HG02852 (cell line): ENCODE data around the gene CEP68.

Experiments
- ATAC-seq: cut with Tn5 transposase; IDR thresholded peaks from one replicate; pipeline ENCODE4 v1.9.1; 2021; ENCODE audit warnings: mild to moderate bottlenecking, moderate library complexity; ENCODE audit not compliant: unreplicated experiment

The CEP68 gene

DNA sequence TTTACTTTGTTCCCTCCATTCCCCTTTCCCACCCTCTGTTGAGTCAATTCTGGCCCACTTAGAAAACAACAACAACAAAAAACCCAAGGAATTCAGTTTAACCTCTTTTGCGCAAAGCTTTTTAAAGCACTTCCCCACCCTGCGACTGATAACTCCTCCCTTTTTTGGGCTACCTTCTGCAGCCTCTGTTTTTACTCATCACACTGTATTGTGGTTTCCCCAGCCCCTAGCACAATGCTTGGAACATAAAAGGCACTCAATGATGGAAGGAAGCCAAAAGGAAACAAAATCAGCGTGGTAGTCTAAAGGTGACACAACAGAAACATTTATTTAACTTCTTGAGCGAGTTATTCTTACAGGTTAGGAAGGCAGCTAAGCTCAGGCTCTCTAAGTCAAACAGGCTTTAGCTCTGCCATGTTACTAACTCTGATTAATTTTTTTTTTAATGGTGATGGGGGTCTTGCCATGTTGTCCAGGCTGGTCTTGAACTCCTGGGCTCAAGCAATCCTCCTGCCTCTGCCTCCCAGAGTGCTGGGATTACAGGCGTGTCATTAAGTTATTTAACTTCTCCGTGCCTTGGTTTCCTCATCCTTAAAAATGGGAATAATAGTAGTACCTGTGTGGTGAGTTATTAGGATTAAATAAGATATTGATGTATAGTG lies 1.3 kb downstream of the CEP68 start:
- ATAC-seq, result peak; percentile 25

DNA sequence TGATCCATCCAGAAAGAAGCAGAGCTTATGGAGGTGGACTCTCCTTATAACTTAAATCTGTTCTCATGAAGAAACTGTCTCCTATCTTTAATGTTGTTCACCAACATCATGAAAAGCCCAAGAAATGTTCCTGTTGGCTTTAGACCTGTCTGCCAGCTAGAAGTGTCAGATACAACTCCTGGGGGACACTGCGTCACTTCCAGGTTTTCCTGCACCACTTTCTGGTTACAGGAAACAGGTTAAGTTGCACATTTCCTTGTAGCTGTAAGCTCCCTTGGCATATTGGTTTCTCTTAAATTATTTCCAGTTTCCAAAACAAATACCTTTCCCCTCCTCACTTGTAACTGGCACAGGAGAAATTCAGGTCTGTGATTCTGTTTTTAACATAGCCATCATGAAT lies 2.9 kb downstream of the CEP68 start:
- ATAC-seq, result no peak

DNA sequence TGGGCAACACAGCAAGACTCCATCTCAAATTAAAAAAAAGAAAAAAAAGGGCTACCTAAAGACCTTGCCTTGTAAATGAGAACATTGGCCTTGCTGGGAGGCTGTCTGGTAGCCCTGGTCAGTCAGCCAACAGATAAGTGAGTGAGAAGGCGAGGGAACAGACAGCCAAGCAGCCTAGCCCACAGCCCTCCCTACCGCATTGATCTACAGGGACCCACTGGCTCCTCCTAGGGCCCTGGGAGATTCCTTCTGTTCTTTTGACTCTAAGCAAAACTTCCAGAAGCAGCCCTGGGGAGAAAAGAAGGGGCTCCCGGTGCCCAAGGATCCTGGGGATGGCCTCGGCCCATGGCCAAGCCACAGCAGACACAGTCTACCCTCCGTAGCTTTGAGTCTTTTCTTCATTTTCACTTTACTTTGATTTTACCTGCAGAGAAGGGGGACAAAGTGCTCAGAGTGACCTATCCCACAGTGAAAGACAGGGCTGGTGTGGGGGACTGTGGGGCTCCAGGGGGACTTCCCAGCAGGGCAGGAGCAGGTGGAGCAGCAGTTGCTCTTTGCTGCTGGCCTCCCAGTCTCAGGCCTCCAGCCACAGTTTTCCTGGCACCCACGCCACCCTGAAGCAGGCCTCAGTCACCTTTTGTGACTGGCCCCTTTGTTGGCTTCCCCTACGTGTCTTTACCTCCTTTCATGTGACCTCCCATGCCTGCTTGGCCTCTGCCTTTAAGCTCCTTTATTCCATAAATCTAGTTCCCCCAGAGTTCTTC lies 5.1 kb downstream of the CEP68 start:
- no peak for ATAC-seq

DNA sequence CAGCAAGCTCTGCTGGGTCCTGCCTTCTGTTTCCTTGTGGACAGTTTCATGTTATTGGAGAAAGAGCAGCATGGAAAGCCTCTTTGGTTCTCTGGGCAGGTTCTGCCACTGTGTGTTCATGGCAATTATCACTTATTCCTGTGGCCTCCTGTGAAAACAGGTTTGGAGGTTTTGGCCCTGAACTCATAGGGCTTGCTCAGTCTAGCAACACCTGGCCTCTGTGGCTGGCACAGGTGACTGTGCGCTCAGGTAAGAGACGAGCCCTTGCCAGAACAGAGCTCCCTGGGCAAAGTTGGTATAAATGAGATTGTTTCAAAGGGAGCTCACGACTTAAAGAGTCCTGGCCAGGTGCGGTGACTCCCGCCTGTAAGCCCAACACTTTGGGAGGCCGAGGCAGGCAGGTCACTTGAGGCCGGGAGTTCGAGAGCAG lies 5.7 kb downstream of the CEP68 start:
- no peak for ATAC-seq

DNA sequence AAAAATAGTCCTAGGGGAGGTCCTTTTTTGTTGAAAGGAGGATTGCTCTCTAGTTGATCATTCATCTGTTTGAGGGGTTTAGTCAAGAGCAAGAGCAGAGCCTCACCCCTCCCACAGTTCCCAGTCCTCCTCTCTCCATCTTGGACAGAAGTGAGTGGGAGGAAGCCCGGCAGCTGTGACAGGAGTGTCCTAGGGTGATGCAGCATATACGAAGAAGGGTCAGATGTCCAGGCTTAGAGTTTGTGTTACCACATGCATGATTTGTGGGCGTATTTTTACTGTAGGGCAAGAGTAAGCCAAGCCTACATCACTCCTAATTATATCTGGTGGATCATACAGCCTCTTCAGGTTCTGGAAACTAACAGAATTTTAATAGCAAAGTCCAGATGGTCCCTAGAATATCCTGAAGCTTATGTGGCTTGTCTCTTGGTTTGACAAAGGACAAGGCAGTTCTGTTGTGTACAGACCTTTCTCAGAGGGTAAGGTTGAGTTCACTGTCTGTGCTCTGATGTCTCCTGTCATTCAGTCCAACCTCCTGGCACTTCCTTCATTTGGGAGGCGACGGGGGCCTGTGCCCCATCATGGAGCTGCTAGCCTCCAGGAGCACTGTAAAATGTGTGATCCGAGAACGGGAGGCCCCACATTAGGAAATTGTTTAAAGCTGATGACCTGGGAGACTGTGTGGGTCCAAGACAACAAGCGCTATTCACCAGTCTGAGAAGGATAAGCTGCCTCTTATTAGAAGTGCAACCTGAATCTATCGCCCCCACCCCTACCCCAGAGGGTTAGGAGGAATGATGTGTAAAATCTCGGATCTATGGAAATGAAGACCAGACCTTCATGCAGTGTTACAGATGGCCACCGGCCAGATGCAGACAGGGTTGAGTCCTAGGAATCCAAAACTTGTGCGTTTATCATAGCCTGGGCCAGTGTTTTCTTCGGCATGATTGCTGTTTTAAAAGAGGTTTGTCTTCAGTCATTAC lies 6.9 kb downstream of the CEP68 start:
- no peak for ATAC-seq

DNA sequence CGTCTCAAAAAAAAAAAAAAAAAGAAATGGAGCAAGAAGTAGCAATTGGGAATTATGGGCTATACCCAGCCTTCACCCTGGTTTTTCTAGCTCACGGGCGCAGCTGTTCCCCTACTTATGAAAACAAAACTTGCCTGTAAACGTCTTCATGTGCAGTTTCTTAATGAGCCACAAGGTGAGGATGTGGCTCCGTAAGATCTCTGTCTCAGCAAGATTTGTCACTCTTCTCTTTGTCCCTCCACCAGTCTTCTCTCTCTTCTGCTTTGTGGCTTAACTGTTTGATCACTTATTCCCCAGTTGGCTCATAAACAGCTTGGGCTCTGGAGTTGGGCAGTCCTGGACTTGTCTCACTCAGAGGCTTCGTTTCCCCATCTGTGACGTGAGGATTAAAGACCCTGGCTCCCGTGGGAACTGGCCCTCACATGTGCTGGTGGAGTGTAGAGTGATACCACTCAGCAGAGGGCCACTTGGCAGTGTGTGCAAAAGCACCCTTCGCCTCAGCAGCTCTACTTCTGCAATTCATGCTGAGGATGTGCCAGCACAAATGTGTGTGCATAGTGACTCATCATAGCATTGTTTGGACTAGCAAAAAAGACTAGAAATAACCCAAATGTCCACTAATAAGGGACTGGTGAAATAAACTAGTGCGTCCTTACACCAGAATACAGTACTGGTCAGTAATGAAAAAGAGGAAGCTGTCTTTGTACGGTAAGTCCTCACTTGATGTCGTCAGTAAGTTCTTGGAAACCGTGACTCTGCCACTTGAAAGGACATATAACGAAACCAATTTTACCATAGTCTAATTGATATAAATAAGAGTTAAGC lies 8.7 kb downstream of the CEP68 start:
- ATAC-seq, result peak; percentile 84

DNA sequence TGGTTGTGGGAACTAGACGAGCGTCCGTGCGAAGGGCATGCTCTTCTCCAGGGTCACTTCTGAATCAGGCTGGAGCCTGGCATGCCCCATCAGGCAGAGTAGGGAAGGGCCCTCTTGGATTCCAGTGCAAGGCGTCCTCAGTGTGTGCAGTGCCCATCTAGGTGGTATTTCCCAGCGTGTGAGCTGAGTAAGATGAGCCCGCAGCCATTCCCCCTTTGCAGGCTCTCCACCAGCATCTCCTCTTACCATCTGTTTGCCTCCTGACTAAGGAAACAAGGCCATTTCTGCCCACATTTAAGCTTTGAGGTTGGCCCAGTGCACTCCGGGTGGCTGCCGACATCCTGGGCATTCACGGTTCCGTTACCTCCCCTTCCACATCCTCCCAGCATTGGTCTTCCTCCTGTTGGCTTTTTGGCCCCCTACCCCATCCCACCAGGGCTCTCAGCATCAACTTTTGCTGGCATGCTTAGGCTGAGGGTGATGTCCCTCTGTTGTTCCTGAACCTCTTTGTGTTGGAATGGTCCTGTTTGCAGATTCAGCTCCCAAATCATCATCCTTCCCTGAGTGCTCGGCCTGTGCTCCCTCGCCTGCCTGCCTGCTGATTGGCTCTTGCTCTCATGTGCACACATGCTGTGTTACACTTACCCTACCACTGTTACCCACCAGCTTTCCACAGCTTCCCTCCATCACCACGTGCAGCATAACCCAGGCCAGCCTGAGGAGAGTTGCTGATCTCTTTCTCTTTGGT lies 11.8 kb downstream of the CEP68 start:
- ATAC-seq, result no peak

DNA sequence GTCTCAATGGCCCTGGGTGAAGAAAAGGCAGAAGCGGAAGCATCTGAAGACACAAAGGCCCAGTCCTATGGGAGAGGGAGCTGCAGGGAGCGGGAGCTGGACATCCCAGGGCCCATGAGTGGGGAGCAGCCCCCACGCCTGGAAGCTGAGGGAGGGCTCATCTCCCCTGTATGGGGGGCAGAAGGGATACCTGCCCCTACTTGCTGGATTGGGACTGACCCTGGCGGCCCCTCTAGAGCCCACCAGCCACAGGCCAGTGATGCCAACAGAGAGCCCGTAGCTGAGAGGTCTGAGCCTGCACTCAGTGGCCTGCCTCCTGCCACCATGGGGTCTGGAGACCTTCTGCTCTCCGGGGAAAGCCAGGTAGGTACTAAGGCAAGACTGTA lies 13.2 kb downstream of the CEP68 start:
- ATAC-seq, result no peak

DNA sequence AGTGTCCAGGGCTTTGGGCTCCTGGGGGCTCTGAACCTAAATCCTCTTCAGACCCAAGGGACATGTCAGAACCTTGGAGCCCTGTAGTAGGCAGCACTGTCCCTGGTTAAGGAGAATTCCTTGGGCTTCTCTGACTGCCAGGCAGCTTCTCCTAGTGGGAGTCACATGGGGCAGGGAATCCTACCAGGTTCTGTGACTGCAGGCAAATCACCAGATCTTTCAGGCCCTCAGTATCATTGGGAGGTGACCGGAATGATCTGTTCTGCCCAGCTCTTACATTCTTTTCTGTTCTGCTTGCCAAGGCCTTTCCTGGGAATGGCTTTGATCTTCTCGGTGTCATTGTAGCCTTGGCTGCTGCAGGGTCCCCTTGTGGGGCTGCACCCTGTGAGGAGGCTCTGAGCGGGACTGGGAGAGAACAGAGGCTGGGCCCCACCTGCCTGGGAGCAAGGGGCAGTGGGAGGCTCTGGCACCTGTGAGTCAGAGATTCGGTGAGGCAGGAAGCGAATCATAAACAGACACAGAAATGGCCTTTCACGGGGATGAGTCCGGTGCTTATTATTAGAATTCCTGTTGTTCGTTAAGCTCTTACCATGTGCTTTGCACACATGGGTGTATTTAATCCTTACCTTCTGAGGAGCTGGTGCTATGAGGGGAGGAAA lies 14.1 kb downstream of the CEP68 start:
- ATAC-seq, result no peak

DNA sequence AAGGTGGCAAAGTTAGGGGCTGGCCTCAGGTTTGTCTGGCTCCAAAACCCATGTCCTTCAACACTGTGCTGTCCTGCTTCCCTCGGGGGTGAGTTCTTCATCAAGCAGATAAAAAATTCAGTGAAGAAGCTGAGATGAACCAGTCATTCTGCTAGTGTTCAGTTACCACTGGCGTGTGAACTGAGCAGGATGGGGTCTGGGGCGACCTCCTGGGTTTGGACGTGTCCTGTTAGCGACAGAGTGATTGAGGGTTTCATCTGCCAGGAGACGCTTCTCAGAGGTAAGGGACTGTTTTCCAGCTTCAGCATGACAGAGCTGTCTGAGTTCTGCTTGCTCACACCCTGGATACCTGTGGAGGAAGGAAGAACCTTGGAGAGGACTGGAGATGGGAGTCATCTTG lies 14.6 kb downstream of the CEP68 start:
- ATAC-seq, result no peak

DNA sequence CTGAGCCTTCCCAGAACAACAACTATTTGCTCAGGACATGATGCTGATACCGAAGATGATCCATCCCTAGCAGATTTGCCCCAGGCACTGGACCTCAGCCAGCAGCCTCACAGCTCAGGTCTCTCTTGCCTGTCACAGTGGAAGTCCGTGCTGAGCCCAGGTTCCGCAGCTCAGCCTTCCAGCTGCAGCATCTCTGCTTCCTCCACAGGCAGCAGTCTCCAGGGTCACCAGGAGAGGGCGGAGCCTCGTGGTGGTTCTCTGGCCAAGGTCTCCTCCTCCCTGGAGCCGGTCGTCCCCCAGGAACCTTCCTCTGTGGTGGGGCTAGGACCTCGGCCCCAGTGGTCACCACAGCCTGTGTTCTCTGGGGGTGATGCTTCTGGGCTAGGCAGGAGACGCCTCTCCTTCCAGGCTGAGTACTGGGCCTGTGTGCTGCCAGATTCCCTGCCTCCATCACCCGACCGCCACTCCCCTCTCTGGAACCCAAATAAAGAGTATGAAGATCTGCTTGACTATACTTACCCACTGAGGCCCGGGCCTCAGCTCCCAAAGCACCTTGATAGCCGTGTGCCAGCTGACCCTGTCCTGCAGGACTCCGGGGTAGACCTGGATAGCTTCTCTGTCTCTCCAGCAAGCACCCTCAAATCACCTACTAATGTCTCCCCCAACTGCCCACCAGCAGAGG lies 15.4 kb downstream of the CEP68 start:
- no peak for ATAC-seq

DNA sequence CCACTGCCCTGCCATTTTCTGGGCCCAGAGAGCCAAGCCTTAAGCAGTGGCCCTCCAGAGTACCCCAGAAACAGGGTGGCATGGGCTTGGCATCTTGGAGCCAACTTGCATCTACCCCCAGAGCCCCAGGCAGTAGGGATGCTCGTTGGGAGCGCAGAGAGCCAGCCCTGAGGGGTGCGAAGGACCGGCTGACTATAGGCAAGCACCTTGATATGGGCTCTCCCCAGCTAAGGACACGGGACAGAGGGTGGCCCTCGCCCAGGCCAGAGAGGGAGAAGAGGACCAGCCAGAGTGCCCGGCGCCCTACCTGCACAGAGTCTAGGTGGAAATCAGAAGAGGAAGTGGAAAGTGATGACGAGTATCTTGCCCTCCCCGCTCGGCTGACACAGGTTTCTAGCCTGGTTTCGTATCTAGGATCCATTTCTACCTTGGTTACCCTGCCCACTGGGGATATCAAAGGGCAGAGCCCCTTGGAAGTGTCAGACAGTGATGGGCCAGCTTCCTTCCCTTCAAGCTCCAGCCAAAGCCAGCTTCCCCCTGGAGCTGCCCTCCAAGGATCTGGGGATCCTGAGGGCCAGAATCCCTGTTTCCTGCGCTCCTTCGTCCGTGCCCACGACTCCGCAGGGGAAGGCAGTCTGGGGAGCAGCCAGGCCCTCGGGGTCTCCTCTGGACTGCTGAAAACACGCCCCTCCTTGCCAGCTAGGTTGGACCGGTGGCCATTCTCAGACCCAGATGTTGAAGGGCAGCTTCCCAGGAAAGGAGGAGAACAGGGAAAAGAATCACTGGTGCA lies 16.2 kb downstream of the CEP68 start:
- peak; percentile 48 for ATAC-seq

DNA sequence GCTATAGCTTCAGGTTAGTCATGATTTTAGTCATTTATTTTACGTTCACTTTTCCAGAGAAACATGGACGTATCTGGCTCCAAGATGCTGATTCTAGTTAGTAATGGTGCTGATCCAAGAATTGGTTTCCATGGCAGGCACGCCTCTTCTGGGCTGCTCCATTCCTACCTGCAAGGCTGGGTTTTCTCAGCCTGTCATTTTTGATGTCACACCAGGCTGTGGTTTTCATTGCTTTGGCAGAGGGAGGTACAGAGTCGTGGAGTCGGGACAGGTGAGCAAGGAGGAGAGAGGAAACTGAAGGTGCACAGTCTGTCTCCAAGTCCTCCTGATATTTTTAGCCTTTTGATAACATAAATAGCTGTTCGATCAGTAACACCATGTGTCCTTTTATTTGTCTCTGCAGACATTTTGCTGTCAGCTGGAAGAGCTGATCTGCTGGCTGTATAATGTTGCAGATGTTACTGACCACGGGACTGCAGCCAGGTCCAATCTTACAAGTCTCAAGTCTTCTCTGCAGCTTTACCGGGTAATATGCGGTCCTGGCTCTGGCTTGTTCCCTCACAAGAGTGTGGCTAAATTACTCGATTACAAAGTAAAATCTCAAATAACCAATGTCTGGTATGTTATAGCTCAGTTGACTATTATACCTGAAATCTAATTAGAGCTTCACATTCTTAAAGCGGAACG lies 17.8 kb downstream of the CEP68 start:
- no peak for ATAC-seq

DNA sequence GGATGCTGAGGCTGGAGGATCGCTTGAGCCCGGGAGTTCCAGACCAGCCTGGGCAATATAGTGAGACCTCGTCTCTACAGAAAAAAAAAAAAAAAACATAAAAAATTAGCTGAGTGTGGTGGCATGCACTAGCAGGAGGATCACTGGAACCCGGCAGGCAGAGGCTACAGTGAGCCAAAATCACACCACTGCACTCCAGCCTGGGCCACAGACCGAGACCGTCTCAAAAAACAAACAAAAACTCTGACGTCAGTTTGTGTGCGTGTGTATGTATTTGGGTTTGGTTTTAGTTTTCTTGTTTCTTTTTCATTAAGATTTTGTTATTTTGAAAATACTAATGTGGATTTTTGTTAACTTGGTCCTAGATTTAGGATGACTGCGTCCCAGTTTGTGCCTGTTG lies 19.0 kb downstream of the CEP68 start:
- ATAC-seq, result no peak

DNA sequence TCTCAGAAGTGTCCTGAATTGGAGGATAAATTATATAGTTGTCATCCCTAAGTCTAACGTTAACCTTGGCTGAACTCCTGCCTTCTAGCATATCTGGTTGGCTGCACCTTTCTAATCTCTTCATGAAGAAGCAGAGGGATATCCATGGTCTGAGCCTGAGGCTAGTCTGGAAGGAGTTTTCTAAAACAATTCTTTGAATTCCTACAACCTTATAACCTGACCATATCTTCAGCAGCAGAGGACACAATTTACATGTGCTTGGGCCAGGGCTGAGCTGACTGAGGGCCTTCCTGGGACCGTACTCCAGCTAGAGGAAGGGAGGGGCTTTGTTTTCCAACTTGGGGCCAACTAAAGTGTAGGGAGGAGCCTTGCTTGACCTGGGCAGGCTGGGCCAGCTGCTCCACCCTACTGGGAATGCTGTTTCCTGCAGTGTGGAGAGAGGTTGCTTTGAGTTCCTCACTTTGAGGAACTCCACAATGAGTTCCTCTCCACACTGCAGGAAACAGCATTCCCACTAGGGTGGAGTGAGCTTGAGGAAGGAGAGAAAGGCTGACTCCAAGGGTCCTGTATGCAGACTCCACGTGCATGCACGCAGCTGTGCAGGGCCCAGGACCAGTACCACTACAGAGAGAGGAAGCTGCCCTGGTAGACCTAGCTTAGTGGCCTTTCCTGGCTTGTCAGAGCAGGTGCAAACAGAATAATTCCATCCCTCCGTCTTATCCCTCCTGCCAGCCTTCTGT lies 19.6 kb downstream of the CEP68 start:
- ATAC-seq, result no peak

DNA sequence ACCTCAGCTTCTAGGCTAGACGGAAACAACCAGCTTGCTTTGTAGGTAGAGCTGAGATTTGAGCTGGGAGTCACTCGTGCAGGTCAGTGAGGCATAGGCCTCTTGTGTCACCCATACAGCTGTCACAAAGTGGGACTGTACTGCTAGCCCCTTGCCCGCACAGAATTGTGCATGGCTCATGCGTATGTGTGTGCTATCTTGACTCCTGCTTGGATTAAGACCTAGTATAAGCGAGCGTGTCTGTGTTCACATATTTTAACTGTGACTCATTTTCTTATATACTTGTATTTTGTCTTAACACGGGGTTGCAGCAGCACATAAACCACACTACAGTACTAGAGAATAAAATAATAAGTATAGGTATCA lies 20.1 kb downstream of the CEP68 start:
- no peak for ATAC-seq

DNA sequence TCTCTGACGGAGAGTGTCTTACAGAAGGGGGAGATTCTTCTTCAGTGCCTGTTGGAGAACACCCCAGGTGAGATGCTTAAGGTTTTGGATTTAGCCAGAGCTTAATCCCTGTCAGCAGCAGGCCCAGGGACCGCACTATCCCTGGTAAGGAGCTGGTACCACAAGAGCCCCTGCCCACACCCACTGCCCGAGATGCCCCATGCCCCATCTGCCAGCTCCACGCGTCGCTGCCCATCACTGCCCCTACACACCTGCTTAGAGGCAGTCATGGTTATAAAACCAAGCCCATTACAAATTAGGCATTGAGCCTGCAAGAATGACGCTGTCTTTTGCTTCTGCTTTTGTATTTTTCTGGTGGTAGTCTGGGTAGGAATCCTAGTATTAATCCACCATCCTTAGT lies 21.7 kb downstream of the CEP68 start:
- ATAC-seq, result no peak
